DMS 273 (cell line): Measurements from ENCODE around the gene CXCR6.
A peak's percentile ranks its signal among the peaks of the same experiment; 100 is the strongest.
"Not testable (repeated sequence)": the region's sequence is repeated elsewhere in the genome, so short reads cannot be mapped to it uniquely, and the experiment has no call there.

Experiments
- DNase-seq: peaks from one replicate; lab custom pipeline; 2025; ENCODE audit not compliant: unreplicated experiment; lab: John Stamatoyannopoulos, UW

CXCR6 gene

GRCh38 chr3:45986303-45986982 is 43.2 kb downstream of the CXCR6 start:
- peak; percentile 10 for DNase-seq

GRCh38 chr3:45987368-45988291 is 44.4 kb downstream of the CXCR6 start:
- peak; percentile 39 for DNase-seq

GRCh38 chr3:45988362-45988761 is 45.1 kb downstream of the CXCR6 start:
- DNase-seq = no peak

- no peak for DNase-seq
Measured at GRCh38 chr3:45988804-45989203, 45.5 kb downstream of the CXCR6 start.

GRCh38 chr3:45990181-45990580 is 46.9 kb downstream of the CXCR6 start:
- DNase-seq = no peak

GRCh38 chr3:45991341-45991740 is 48.1 kb downstream of the CXCR6 start:
- no peak for DNase-seq

GRCh38 chr3:45992133-45992729 is 49.0 kb downstream of the CXCR6 start:
- DNase-seq = no peak

- DNase-seq = no peak
Measured at GRCh38 chr3:45992821-45993221, 49.6 kb downstream of the CXCR6 start.

- DNase-seq = no peak
Measured at GRCh38 chr3:45993421-45994027, 50.3 kb downstream of the CXCR6 start.

GRCh38 chr3:45994419-45995235 is 51.4 kb downstream of the CXCR6 start:
- DNase-seq = peak; percentile 82

- peak; percentile 91 for DNase-seq
Measured at GRCh38 chr3:45995236-45996192, 52.2 kb downstream of the CXCR6 start, which contains the start of gene FYCO1. FYCO1 (minus strand) TSS chr3:45995824; CDS start chr3:45984910, 10,914 bp downstream.

- DNase-seq = not testable (repeated sequence)
Measured at GRCh38 chr3:45997499-45997898, 54.2 kb downstream of the CXCR6 start.

- no peak for DNase-seq
Measured at GRCh38 chr3:45997942-45998341, 54.7 kb downstream of the CXCR6 start.
